ENCODE data around the gene ZNF598. TPM values are rescaled to one million over a fixed set of nuclear protein-coding genes. Genes with fewer than 3 reads are reported as not detected.

ZNF598 gene
- total RNA-seq, 2 donors from 2014 or later, result 65.8 to 68.5 TPM

GRCh38 chr16:1981398-1981836 is 28.2 kb downstream of the ZNF598 start, which contains the start of gene NOXO1:
Gene NOXO1, minus strand, starts transcription at chr16:1981469. Its CDS starts 290 bp downstream, at chr16:1981179.
- H3K27me3 ChIP-seq (replicated peaks; ENCODE audit: insufficient read depth), result no peaks in the 10 kb centered on the region

DNA sequence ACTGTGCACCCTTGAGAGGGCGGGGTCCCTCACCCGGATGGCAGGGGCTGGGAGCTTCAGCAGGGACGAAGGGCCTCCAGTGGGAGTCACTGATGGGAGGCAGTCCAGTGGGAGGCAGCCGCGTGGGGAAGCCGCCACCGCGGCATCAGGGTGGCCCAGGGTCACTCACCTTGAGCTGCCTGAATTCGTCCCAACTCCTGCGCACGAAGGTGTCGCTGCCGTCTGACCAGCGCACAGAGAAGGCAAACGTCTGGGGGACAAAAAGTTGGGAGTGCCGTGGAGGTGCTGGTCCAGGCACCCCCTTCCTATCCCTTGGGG is 28.9 kb downstream of the ZNF598 start:
- Histone ChIP-seq H3K27ac (no peak overlapping the region), H3K27me3 (replicated peaks; ENCODE audit: insufficient read depth) (no peaks in the 10 kb centered on the region), H3K4me3 (no peak overlapping the region), H3K36me3 (peaks cover 29% of the 10 kb centered on the region), H3K9me3 (no peaks in the 10 kb centered on the region), H3K4me1 (ENCODE audit: control insufficient read depth in 1 of 2, low read depth in 2 of 2) (peaks cover 7 to 18% of the 10 kb centered on the region in 2 donors)
- no peak for DNase-seq (ENCODE audit: low spot score)
- no peak for ATAC-seq (ENCODE audit: insufficient number of reproducible peaks, low FRiP score, low read depth)
- TF ChIP-seq CTCF (IDR thresholded peaks at IDR 0.05), result no peak

More at GRCh38 chr16:1981398-1981836, 28.2 kb downstream of the ZNF598 start, which contains the start of gene NOXO1:
- H3K36me3 ChIP-seq, result peaks cover 29% of the 10 kb centered on the region
- no peak for DNase-seq (ENCODE audit: low spot score)
- H3K27ac ChIP-seq, result no peak within 1 kb of the TSS
- H3K9me3 ChIP-seq, result no peaks in the 10 kb centered on the region
- H3K4me3 ChIP-seq, result no peak within 1 kb of the TSS
- no peak for ATAC-seq (ENCODE audit: insufficient number of reproducible peaks, low FRiP score, low read depth)
- peaks cover 7 to 18% of the 10 kb centered on the region in 2 donors for H3K4me1 ChIP-seq (ENCODE audit: control insufficient read depth in 1 of 2, low read depth in 2 of 2)
- no peak for TF ChIP-seq CTCF (IDR thresholded peaks at IDR 0.05)

GRCh38 chr16:1980030-1980769 is 29.4 kb downstream of the ZNF598 start:
- no peak overlapping the region for H3K4me3 ChIP-seq
- peaks cover 7 to 14% of the 10 kb centered on the region in 2 donors for H3K4me1 ChIP-seq (ENCODE audit: control insufficient read depth in 1 of 2, low read depth in 2 of 2)
- TF ChIP-seq CTCF (IDR thresholded peaks at IDR 0.05), result no peak
- no peaks in the 10 kb centered on the region for H3K9me3 ChIP-seq
- no peaks in the 10 kb centered on the region for H3K27me3 ChIP-seq (replicated peaks; ENCODE audit: insufficient read depth)
- peaks cover 34% of the 10 kb centered on the region for H3K36me3 ChIP-seq
- H3K27ac ChIP-seq, result no peak overlapping the region
- ATAC-seq (ENCODE audit: insufficient number of reproducible peaks, low FRiP score, low read depth) (no peak), DNase-seq (ENCODE audit: low spot score) (no peak)

DNA sequence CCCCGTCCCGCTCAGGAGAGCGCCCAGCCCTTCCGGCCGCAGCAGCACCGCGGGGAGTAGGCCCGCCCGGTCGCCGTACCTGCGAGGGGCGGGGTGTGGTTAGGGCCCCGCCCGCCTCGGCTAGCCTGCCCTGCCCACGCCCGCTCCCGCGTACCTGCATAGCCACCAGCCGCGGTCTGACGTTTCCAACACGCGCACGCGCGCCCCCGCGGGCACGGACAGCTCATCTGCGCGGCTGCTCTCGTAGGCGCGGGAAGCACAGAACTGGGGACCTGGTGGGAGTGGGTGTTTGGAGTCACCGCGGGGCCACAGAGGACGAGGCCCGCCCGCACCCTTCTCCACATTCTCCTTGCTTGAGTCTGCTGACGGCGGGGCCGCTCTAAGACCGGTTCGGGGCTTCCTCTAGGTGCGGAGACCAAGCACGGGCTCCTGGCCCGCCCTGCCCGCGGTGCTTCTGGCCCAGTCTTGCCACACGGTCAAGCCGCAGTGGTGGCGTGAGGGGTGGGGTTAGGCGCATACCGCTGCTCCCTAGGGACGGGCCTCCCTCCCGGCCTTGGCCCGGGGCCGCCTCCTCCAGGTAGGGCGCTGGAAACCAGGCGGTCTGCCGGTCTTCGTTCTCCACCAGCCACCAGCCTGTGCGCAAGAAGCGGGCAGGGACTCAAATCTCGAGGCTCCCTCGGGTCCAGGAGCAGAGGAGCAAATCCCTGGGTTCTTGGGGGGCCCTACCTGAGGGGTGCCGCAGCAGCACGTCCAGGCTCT is 30.2 kb downstream of the ZNF598 start:
- no peak for TF ChIP-seq CTCF (IDR thresholded peaks at IDR 0.05)
- no peak overlapping the region for H3K4me3 ChIP-seq
- ATAC-seq (ENCODE audit: insufficient number of reproducible peaks, low FRiP score, low read depth), result no peak

DNA sequence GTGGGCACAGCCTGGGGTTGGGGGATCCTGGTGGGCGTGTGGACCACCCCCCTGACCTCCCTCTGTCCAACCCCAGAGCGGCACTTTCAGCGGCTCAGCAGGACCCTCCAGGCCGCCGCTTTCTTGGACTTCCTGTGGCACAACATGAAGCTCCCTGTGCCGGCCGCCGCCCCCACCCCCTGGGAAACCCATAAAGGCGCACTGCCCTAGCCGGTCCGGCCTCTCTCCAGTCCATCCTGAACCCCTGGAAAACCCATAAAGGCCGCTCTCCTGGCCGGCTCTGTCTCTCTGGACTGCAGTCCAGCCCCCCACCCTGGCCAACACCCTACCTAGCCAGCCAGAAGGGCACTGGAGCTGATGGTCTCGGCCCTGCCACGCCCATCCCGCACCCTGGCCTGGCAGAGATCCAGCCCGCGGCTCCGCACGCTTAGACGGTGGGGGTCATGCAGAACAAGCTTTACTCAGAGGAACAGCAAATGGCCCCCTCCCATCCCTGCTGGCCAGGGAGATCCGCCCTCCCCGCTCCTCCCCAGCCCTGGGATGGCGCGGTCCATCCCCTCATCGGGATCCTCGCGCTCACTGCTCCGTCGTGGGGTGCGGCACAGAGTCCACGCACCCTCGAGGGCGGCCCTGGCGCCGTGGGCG is 31.0 kb downstream of the ZNF598 start:
- Histone ChIP-seq H3K27me3 (replicated peaks; ENCODE audit: insufficient read depth) (no peaks in the 10 kb centered on the region), H3K4me3 (no peak overlapping the region), H3K27ac (no peak overlapping the region), H3K36me3 (peaks cover 46% of the 10 kb centered on the region), H3K9me3 (no peaks in the 10 kb centered on the region), H3K4me1 (ENCODE audit: control insufficient read depth in 1 of 2, low read depth in 2 of 2) (peaks cover 0 to 6% of the 10 kb centered on the region in 2 donors)
- TF ChIP-seq CTCF (IDR thresholded peaks at IDR 0.05), result no peak
- no peak for DNase-seq (ENCODE audit: low spot score)
- ATAC-seq (ENCODE audit: insufficient number of reproducible peaks, low FRiP score, low read depth), result no peak

More for the DNA sequence above, 30.2 kb downstream of the ZNF598 start:
- Histone ChIP-seq H3K27me3 (replicated peaks; ENCODE audit: insufficient read depth) (no peaks in the 10 kb centered on the region), H3K27ac (no peak overlapping the region), H3K4me1 (ENCODE audit: control insufficient read depth in 1 of 2, low read depth in 2 of 2) (peaks cover 0 to 7% of the 10 kb centered on the region in 2 donors), H3K36me3 (peaks cover 42% of the 10 kb centered on the region), H3K9me3 (no peaks in the 10 kb centered on the region)
- no peak for DNase-seq (ENCODE audit: low spot score)
